HUDEP-2 (cell line): Measurements from ENCODE around the gene PFDN2.

ENCODE experiments used
- DNase-seq, 76 experiments: peaks; one replicate each; lab custom pipeline; 2025; ENCODE audit not compliant: unreplicated experiment in 76 of 76; lab: John Stamatoyannopoulos, UW

Gene PFDN2, protein sequence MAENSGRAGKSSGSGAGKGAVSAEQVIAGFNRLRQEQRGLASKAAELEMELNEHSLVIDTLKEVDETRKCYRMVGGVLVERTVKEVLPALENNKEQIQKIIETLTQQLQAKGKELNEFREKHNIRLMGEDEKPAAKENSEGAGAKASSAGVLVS

DNA sequence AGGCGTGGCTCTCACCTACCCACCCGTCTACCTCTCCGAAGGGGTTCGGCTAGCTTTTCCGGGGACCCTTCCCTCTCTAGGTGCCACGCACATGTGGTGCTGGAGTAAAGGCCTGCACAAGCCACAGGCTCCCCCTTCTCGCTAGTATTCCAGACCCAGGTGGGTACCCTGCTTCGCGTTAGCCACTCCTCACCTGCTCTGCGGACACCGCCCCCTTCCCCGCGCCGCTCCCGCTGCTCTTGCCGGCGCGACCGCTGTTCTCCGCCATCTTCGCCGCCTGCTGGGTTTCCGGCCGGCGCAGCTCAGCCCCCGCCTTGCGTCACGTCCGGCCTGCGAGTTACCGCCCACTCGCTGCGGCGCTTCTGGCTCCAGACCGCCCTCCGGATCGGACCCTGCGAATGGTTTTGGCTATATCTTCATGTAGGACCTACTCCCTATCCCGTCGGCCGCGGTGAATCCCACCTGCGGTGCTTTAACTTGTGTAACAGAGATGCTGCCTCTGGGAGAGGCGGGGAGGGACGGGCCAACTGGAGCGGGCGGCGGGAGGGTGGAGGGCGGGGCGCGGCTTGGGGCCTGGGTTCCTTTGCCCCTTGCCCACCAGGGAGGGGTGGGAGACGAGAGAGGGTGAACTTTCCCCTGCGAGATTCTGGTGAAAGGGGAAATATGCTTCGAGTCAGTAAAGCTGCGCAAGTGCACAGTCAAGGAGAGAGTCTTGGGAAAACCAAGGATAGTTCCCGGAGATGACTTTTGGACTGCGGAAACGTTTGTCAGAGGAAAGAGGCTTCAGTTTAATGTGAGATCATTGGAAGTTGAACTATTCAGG, at the start of gene PFDN2, which contains the start of gene NIT1:
TSS of gene PFDN2 (minus strand) at position 279 of the 823 bp plus-strand sequence. CDS start at position 268, 11 bp downstream.
TSS of gene NIT1 (plus strand) at position 347 of the 823 bp plus-strand sequence. CDS start at position 419, 72 bp downstream.
- DNase-seq: peak in 71 of 76 experiments; percentile 12 to 85 (median 61)

DNA sequence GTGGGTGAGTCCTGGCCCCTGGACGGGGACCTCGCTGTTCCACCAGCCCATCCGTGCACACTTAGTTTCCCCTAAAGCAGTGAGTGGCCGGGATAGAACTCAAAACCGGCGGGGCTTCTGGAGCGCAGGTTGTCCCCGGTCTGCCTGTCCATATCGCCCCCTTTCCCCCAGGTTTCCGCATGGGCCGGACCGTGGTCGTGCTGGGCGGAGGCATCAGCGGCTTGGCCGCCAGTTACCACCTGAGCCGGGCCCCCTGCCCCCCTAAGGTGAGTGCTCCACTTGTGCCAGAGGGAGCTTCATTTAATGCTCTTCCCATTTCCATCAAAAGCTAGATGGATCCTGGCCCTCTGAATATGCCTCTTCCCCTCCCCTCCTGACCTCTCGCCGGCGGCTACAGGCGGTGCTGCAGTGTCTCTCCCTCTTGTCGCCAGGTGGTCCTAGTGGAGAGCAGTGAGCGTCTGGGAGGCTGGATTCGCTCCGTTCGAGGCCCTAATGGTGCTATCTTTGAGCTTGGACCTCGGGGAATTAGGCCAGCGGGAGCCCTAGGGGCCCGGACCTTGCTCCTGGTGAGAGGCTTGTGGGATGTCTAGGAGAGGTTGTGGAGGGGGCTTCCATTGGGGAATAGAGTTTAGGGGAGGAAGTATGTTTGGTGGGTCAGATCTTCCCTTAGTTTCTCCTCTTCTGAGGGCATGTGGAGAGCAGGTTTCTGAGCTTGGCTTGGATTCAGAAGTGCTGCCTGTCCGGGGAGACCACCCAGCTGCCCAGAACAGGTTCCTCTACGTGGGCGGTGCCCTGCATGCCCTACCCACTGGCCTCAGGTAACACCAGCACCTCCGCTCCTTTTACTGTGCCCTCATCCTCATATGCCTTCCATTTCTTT, 49.1 kb upstream of the PFDN2 start:
- peak in 35 of 76 experiments; percentile 11 to 92 (median 46) for DNase-seq

DNA sequence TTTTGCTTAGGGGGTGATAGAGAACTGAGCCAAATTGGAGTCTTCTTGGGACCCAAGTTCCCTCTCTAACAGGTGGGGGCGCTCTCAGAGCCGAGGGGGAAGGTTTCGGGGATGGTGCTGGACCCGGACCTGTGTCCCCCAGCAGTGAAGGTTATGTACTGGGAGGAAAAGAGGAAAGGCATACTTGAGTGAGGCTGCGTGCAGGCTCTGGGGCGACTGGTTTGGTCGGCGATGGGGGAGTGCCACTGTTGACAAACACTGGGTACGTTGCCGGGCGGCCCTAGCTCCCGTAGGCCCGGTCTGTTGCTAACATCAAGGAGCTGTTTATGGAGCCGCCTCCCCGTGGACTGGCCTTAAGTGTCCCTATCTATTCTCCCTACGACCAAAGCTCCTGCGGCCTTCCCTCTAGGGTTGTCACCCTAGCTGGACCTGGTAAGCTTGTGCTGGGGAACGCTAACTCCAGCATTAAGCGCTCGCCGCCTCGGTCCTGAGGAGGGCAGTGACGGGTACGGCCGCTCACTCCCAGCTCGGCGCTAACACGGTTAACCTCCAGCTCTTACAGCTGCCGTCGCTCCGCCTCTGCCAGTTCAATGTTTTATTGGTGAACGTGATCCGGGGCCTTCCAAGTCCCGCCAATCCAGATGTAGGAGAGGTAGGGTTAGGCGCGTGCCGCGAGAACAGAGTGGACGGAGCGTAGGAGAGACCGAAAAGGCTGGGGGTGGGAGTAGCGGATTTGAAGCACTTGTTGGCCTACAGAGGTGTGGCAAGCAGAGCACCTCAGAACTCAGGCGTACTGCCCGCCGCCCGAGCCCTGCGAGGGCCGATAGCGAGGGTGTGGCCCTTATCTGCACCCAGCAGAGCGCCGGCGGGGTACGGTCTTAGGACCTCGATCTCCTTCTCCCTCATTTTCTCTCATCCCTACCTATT, 48.2 kb upstream of the PFDN2 start, which contains the start of gene PPOX:
TSS of gene PPOX (plus strand) at position 685 of the 927 bp plus-strand sequence. CDS start 422 bp downstream, outside the sequence.
- DNase-seq: peak; percentile 41 to 100 (median 99)

DNA sequence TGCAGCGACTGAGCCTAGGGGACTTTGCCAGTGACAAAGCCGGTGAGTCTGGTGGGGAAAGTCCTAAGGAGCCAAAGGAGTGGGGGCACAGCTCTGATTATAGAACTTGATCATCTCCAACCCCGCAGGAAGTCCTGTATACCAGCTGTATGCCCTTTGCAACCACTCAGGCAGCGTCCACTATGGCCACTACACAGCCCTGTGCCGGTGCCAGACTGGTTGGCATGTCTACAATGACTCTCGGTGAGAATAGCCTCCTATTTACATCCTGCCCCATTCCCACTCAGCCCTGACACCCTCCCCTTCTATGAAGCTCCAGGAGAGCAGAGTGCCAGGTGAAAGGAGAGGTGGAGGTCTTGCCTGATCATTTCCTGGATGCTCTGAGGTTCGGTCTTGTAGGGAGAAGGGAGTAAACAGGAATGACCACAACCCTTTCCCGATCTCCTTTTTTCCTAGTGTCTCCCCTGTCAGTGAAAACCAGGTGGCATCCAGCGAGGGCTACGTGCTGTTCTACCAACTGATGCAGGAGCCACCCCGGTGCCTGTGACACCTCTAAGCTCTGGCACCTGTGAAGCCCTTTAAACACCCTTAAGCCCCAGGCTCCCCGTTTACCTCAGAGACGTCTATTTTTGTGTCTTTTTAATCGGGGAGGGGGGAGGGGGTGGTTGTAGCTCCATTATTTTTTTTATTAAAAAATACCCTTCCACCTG, 47.2 kb upstream of the PFDN2 start:
- DNase-seq: no peak

DNA sequence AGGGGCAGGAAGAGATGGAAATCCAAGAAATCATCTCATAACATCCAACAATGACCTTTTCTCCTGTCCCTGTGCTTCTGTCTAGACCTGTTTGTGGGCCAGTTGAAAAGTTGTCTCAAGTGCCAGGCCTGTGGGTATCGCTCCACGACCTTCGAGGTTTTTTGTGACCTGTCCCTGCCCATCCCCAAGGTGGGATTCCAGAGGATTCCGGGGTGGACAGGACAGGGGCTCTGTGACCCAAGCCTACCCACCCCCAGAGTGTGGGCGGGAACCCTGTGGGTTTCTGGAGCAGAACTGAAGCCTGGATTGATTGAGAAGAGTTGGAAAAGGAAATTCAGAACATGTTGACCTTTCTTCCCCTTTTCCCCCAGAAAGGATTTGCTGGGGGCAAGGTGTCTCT, 46.0 kb upstream of the PFDN2 start:
- no peak for DNase-seq

DNA sequence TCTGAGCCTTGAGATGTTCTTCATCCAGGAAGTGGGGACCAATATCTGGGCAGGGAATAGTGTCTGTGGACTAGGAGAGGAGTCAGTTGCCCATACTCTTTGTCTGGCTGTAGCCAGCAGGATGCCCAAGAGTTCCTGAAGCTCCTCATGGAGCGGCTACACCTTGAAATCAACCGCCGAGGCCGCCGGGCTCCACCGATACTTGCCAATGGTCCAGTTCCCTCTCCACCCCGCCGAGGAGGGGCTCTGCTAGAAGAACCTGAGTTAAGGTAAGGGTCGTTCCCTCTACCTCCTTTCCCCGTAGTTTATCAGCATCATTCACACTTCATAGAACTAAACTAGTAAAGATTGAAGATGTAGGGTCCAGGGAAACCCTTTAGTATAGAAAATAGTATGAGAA, 45.0 kb upstream of the PFDN2 start:
- DNase-seq: no peak

DNA sequence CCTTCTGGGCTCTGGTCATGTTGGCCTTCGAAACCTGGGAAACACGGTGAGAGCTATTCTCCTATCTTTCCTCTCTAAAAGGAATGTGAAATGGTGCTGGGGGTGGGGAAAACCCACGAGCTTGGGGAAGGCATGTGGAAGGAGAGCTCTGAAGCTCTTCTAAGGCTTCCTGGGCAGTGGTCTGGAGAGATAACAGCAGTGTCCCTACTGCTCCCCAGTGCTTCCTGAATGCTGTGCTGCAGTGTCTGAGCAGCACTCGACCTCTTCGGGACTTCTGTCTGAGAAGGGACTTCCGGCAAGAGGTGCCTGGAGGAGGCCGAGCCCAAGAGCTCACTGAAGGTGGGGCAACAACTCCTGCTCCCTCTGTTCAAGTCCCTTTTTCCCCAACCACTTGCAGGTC, 44.2 kb upstream of the PFDN2 start:
- no peak for DNase-seq

DNA sequence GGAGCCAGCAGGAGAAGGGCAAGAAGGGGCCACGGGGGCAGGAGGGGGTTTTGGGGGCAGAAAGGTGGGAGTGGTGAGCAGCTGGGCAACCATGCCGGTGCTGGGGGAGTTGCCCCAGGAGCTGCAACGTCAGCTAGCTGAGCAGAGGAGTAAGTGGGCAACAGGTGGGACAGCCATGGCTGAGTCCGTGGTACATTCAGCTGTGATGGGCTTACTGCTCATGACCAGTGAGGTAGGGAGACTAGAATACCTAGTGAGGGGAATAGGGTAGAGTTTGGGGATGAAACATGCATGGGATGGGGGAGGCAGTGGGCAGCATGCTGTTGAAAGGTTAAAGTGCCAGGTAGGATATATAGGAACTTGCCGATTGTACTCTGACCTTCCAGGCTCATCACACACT, 43.8 kb upstream of the PFDN2 start:
- no peak for DNase-seq

DNA sequence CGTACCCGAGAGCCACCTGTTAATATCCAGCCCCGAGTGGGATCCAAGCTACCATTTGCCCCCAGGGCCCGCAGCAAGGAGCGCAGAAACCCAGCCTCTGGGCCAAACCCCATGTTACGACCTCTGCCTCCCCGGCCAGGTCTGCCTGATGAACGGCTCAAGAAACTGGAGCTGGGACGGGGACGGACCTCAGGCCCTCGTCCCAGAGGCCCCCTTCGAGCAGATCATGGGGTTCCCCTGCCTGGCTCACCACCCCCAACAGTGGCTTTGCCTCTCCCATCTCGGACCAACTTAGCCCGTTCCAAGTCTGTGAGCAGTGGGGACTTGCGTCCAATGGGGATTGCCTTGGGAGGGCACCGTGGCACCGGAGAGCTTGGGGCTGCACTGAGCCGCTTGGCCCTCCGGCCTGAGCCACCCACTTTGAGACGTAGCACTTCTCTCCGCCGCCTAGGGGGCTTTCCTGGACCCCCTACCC, 42.9 kb upstream of the PFDN2 start:
- no peak for DNase-seq

DNA sequence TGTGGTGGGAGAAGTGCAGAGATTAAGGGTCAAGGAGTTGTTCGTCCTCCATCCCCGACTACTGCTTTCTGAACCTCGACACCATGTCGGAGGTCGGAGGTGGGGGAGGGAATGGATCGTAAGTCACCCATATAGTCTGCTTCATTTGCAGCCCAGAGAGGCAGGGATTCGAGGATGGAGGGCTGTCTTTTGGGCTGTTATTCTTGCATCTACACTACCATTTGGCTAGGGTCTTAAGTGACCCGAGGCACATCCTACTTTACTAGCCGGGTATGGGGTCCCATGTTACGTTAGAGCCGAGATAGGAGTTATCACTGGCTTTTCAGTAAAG, 42.0 kb upstream of the PFDN2 start:
- DNase-seq: no peak

DNA sequence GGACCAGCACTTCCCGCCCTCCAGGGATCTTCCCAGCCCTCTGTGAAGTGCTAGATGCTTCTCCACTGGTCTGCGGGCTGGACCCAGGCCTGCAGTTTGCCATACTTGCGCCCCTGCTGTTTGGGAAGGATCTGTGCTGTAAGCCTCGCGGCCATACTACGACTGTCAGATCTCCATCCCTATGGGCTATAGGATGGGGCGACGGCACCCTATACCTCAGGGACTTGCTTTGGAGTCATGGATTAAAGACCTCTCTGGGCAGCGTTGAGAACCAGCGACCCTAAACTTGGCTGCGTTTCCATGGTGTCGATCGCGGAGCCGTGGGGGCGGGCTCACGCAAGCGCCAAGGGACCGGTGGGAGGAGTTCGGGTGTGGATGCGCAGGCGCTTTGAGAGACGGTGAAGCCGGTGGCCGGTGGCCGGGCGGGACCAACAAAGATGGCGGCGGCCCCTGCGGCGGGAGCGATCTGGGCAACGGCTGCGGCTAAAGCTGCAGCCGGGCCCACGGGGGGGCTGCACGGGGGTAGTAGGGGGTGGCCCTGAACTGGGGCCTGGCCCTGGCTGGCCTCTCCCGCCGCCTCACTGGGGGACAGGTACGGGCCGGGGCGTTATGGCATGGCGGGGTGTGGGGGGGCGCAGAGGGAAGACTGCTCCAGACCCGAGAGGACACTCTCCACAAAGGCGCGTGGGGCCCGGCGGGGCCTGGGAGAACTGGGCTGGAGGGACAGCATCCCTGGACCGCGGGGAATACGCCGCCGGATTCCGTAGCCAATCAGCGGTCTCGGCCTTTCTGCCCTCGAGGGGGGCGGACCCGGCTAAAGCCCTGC, 41.5 kb upstream of the PFDN2 start, which contains the start of gene USP21:
TSS of gene USP21 (plus strand) at position 414 of the 826 bp plus-strand sequence. CDS start 1,141 bp downstream, outside the sequence.
- peak in 75 of 76 experiments; percentile 17 to 90 (median 80) for DNase-seq

DNA sequence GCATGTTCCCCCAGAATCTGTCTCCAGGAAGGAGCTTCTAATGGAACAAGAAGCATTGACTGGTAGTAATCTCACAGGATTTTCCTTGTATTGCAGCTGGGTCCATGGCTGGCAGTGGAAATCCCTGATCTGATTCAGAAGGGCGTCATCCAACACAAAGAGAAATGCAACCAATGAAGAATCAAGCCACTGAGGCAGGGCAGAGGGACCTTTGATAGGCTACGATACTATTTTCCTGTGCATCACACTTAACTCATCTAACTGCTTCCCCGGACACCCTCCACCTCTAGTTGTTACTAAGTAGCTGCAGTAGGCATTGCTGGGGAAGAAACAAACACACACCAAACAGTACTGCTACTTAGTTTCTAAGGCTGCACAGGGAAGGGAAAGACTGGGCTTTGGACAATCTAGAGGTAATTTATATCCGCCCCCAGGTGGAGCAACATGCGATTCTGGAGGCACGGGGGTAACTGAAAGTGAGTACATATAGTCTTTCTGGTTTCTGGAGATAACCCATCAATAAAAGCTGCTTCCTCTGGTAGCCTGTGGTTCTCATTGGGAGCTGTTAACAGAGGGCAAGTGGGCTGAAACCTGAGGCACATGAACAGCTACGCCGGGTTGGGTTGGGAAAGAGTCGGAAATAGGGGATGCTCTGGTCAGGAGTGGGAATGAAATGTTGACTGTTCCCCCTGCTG, 40.6 kb upstream of the PFDN2 start:
- DNase-seq: peak in 9 of 76 experiments; percentile 11 to 40 (median 28)

DNA sequence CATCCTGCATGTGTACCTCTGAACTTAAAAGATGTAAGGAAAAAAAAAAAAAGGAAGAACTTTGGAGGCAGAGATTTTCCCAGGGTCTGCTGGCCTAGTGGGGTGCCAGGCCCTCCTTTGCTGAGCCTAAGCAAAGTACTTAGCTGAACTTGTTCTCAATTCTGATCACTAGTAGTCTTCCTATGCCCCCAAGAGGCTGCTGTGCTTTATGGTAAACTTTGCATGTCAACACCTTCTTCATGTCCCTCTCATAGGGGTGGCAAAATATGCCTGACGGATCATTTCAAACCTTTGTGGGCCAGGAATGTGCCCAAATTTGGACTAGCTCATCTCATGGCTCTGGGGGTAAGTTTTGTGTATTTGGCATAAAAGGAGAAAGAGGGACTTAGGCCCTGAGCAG, 40.0 kb upstream of the PFDN2 start:
- no peak for DNase-seq

DNA sequence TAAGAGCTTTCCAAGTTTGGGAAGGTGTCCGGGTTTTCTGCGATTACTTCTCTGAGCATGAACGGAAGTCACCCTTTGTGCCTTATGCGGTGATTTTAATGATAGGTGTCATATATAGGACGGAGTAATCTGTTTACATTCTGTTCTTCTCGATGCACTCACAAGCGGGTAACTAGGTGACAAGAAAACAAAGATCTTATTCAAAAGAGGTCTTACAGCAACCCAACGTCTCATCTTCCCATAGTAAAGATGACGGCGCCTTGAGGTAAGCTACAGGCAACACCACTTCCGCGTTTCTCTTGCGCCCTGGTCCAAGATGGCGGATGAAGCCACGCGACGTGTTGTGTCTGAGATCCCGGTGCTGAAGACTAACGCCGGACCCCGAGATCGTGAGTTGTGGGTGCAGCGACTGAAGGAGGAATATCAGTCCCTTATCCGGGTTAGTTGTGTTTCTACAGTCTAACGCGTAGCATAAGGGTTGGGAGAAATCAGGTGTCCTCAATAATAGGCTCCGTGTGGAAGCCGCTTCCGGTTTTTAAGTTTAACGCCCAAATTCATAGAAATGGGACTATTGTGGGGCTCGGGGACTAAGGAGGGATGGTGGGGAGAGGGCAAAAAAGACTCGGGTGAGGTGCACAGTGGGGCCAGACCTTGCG, 36.0 kb upstream of the PFDN2 start, which contains the start of gene UFC1:
TSS of gene UFC1 (plus strand) at position 297 of the 656 bp plus-strand sequence. CDS start at position 317, 20 bp downstream.
- DNase-seq: peak in 74 of 76 experiments; percentile 13 to 82 (median 68)

DNA sequence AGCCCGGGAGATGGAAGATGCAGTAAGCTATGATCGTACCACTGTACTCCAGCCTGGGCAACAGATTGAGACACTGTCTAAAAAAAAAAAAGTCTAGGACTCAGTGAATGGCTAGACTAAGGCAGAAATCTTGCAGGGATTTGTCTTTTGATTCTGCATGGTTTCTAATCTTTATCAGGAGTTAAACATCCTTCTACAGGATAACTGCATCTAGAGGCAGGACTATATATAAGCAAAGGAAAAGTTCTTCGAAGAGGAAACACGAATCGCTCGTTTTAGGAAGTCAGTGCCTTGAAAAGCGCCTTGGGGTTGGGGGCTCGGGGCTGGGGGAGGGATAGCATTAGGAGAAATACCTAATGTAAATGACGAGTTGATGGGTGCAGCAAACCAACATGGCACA, 35.3 kb upstream of the PFDN2 start:
- no peak for DNase-seq

DNA sequence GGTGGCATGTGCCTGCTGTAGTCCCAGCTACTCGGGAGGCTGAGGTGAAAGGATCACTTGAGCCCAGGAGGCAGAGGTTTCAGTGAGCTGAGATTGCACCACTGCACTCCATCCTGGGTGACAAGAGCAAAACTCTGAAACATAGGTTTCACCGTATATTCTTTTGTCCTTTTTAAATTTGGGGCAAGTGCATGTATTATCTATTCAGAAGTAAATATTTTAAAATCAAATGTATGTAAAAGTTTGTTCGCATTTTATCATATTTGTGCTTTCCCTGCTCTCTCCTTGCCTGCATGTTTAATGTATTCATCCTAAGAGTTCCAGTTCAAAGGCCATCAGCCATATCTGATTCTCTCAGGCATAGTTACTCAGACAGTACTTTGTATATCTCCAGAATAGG, 28.0 kb upstream of the PFDN2 start:
- DNase-seq: no peak
